Measurements from ENCODE around the gene PPFIBP1.
"Not testable (repeated sequence)": the region's sequence is repeated elsewhere in the genome, so short reads cannot be mapped to it uniquely, and the experiment has no call there.

The PPFIBP1 gene

GRCh38 chr12:27730097-27730588 is 206.1 kb downstream of the PPFIBP1 start:
- no peak for DNase-seq

GRCh38 chr12:27732281-27732680 is 208.3 kb downstream of the PPFIBP1 start:
- DNase-seq: no peak

DNA sequence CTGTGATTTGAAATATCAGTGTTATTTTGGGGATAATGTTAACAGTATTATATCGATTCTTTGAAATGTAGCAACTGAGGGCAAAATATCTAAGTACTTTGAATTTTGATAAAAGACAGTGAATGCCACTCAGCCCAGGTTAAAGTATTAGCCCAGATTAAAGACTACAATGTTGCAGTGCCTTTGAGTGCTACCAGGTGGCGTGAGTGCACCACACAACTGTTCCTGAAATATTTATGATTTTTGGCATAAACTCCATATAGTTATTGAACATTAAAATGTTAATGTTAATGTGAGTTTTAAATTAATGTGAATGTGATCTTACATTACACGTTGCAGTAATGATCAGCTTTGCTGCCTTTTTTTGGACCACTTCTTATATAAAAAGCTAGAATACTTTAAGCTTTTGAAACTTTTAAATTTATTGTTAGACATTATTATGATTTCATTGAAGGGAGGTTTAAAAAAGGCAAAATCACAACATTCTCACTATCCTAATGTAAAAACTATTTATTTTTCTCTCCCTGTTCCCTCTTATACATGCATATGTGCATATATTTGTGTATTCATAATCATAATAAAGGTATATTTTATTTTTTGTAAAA is 209.1 kb downstream of the PPFIBP1 start:
- DNase-seq: peak; percentile 20 to 41

DNA sequence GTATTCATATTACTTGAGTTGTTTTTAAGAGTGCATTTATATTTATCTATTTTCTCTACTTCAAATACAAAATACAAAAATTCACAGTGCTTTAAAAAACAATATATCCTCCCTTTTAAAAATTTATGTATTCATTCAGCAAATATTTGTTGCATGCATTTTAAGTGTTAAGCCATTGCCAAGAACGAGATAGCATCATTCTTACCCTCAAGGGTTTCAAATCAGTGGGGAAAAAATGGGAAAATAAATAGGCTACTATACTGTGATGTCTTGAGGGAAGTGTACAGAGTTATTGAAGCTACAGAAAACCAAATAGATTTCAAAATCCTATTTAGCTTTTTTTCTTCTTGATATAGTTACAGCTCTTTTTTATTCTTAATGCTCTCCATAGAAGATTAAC is 209.8 kb downstream of the PPFIBP1 start:
- no peak for DNase-seq

DNA sequence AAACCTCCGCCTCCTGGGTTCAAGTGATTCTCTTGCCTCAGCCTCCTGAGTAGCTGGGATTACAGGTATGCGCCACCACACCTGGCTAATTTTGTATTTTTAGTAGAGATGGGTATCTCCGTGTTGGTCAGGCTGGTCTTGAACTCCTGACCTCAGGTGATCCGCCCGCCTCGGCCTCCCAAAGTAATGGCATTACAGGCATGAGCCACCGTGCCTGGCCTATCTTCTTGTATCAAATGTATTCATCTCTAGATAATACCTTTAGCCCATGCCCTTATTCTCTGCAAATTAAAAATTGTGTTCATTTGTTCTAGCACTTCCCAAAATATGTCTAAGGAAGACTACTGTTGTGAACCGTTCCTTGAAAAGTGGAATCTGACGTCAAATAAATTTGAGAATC is 210.3 kb downstream of the PPFIBP1 start:
- DNase-seq: not testable (repeated sequence)

GRCh38 chr12:27743601-27744000 is 219.6 kb downstream of the PPFIBP1 start:
- no peak for DNase-seq

All from CD4-positive, alpha-beta T cell treated with Interleukin-1 beta for 1 hour (primary cell).